Measurements from ENCODE around the gene ARFGEF3. TPM values are rescaled to one million over a fixed set of nuclear protein-coding genes. Genes with fewer than 3 reads are reported as not detected.
A peak's percentile ranks its signal among the peaks of the same experiment; 100 is the strongest.

ARFGEF3 gene
- total RNA-seq, 3 donors from 2014 or later, result 1.9 to 28.1 (median 22.0) TPM

DNA sequence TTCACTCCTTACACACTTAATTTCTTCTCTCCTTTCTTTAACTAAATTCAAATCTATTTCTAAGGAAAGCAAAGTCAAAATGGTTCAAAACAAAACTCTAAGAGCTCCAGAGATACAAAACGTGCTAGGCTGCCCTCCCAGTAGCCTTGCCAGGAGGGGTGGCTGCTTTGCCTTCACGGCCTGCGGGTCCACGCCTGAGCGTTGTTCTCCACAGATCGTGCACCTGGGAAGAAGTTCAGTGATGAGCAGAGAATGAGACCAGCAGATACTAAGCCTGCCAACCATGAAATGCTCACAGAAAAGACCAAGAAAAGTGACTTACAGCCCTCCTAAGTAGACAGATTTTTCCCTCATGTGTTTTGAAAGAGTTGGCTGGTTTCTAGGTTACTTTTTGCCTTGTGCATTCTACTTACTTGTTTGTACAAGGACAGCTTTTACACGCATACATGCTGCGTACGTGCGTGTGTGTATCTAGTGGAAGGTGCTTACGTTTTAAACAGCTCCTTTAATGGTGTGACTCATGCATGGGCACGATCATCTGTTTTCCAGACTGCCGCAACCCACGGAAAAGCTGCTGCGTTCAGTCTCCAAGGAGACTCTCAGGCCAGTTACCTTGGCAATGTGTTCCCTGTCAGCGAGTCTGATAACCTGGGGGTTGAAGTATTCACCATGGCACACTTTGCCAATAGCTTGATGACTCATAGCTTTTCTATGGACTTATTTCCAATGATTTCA lies 88.9 kb downstream of the ARFGEF3 start:
- Histone ChIP-seq H3K27me3 (no peaks in the 10 kb centered on the region), H3K27ac (peak overlapping the region; percentile 50 to 61), H3K4me3 (peak overlapping the region in 1 of 3 donors; percentile 31), H3K9me3 (no peaks in the 10 kb centered on the region), H3K36me3 (no peaks in the 10 kb centered on the region), H3K4me1 (no peaks in the 10 kb centered on the region)
- TF ChIP-seq, protein P1, sequence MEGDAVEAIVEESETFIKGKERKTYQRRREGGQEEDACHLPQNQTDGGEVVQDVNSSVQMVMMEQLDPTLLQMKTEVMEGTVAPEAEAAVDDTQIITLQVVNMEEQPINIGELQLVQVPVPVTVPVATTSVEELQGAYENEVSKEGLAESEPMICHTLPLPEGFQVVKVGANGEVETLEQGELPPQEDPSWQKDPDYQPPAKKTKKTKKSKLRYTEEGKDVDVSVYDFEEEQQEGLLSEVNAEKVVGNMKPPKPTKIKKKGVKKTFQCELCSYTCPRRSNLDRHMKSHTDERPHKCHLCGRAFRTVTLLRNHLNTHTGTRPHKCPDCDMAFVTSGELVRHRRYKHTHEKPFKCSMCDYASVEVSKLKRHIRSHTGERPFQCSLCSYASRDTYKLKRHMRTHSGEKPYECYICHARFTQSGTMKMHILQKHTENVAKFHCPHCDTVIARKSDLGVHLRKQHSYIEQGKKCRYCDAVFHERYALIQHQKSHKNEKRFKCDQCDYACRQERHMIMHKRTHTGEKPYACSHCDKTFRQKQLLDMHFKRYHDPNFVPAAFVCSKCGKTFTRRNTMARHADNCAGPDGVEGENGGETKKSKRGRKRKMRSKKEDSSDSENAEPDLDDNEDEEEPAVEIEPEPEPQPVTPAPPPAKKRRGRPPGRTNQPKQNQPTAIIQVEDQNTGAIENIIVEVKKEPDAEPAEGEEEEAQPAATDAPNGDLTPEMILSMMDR (IDR thresholded peaks at IDR 0.05), result no peak
- TF ChIP-seq POLR2A (IDR thresholded peaks at IDR 0.05), result no peak
- peak in 1 of 3 donors; percentile 14 for TF ChIP-seq POLR2AphosphoS5 (IDR thresholded peaks at IDR 0.05)
- intact Hi-C loops (cut with DNase I; ENCODE audit: low total_unique reads), result no loop called here
- DNase-seq (ENCODE audit: low spot score in 2 of 2), result peak; percentile 58 to 59

DNA sequence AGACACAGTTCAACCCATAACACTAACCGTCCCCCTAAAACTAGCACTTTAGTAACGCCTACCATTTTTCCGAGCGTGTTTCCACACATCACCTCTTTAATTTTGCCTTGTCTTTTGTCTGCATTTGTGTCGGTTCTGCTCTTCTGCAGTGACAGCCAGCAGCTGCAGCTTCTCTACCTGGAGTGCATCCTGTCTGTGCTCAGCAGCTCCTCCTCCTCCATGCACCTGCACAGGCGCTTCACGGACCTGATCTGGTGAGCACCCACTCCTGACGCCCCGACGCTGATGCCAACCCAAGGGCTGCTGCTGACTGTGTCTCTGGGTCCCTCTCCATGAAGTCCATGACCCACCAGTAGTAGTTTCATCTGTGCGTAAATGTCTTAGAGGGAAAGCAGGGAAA lies 92.0 kb downstream of the ARFGEF3 start:
- Histone ChIP-seq H3K27me3 (no peaks in the 10 kb centered on the region), H3K36me3 (no peaks in the 10 kb centered on the region), H3K27ac (no peak overlapping the region), H3K4me3 (no peak overlapping the region), H3K4me1 (no peaks in the 10 kb centered on the region), H3K9me3 (no peaks in the 10 kb centered on the region)
- no peak for DNase-seq (ENCODE audit: low spot score in 2 of 2)
- TF ChIP-seq POLR2AphosphoS5 (IDR thresholded peaks at IDR 0.05) (no peak), POLR2A (IDR thresholded peaks at IDR 0.05) (no peak)
- TF ChIP-seq, protein P1 (IDR thresholded peaks at IDR 0.05), result no peak
- intact Hi-C loops (cut with DNase I; ENCODE audit: low total_unique reads), result no loop called here

DNA sequence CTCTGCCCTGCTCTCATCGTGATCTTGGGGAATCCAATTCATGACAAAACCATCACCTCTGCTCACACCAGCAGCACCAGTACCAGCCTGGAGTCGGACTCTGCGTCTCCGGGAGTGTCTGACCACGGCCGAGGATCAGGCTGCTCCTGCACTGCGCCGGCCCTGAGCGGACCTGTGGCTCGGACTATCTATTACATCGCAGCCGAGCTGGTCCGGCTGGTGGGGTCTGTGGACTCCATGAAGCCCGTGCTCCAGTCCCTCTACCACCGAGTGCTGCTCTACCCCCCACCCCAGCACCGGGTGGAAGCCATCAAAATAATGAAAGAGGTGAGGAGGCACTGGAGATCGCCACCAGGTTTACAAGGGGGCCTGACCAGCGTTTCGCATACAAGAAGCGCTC lies 93.7 kb downstream of the ARFGEF3 start:
- intact Hi-C loops (cut with DNase I; ENCODE audit: low total_unique reads), result no loop called here
- Histone ChIP-seq H3K36me3 (no peaks in the 10 kb centered on the region), H3K27ac (no peak overlapping the region), H3K9me3 (no peaks in the 10 kb centered on the region), H3K27me3 (no peaks in the 10 kb centered on the region), H3K4me1 (no peaks in the 10 kb centered on the region), H3K4me3 (no peak overlapping the region)
- no peak for TF ChIP-seq POLR2AphosphoS5 (IDR thresholded peaks at IDR 0.05)
- TF ChIP-seq, protein P1 (IDR thresholded peaks at IDR 0.05), result no peak
- no peak for TF ChIP-seq POLR2A (IDR thresholded peaks at IDR 0.05)
- no peak for DNase-seq (ENCODE audit: low spot score in 2 of 2)

DNA sequence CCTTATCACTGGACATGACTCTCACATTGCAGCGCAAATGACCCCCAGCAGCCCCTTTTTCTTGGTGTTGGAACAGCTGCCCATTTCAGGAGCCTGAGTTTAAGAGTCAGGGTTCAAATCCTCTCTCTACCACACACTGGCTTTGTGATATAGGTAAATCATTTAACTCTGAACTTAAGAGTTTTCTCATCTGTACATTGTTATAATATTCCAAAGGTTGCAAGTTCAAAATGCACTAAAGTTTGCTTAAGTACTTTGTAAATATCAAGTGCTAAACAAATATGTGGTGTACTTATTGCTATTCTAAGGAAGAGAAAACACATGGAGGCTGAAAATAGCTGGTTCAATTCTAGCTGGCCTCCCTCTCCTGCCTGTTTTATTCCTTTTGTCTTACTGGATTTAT lies 95.9 kb downstream of the ARFGEF3 start:
- no peaks in the 10 kb centered on the region for H3K36me3 ChIP-seq
- no peak for DNase-seq (ENCODE audit: low spot score in 2 of 2)
- no peaks in the 10 kb centered on the region for H3K27me3 ChIP-seq
- TF ChIP-seq POLR2AphosphoS5 (IDR thresholded peaks at IDR 0.05) (no peak), POLR2A (IDR thresholded peaks at IDR 0.05) (no peak)
- TF ChIP-seq, protein P1 (IDR thresholded peaks at IDR 0.05), result no peak
- intact Hi-C loops (cut with DNase I; ENCODE audit: low total_unique reads), result no loop called here
- H3K4me3 ChIP-seq, result no peak overlapping the region
- no peak overlapping the region for H3K27ac ChIP-seq
- H3K4me1 ChIP-seq, result no peaks in the 10 kb centered on the region
- H3K9me3 ChIP-seq, result no peaks in the 10 kb centered on the region

DNA sequence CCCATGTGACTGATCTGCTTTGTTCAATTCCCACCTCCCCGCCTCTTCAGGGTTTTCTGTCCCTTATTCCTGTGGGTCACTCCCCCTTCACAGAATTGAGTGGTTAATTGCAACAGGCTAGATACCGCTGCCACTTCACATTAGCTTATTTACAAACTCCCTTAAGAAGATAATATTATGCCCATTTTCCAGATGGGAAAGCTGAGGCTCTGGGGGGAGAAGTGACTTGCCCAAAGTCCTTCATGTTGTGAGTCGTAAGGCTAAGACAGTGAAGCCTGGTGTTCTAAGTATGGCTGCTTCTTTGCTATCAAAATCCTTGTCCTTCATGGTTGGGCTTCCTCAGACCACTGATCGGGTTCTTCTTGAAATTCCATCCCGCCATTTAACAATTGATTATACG lies 96.5 kb downstream of the ARFGEF3 start:
- H3K4me1 ChIP-seq, result no peaks in the 10 kb centered on the region
- intact Hi-C loops (cut with DNase I; ENCODE audit: low total_unique reads), result no loop called here
- no peaks in the 10 kb centered on the region for H3K9me3 ChIP-seq
- TF ChIP-seq POLR2A (IDR thresholded peaks at IDR 0.05) (no peak), POLR2AphosphoS5 (IDR thresholded peaks at IDR 0.05) (no peak)
- TF ChIP-seq, protein P1 (IDR thresholded peaks at IDR 0.05), result no peak
- no peaks in the 10 kb centered on the region for H3K36me3 ChIP-seq
- DNase-seq (ENCODE audit: low spot score in 2 of 2), result no peak
- no peaks in the 10 kb centered on the region for H3K27me3 ChIP-seq
- no peak overlapping the region for H3K27ac ChIP-seq
- H3K4me3 ChIP-seq, result no peak overlapping the region

All from breast epithelium (tissue), 4 donors.